GM06990 (cell line): Measurements from ENCODE around the gene ARID3A.

ENCODE experiments used
- DNase-seq: peaks from one replicate; pipeline ENCODE4 v3.0.0-alpha.2; 2011; ENCODE audit not compliant: insufficient read length; ENCODE audit errors: extremely low read depth
- H3K27me3 ChIP-seq: replicated peaks from 2 replicates; pipeline ENCODE4 v1.6.0; 2011; ENCODE audit warnings: low read length; ENCODE audit not compliant: control insufficient read depth, insufficient read depth
- H3K36me3 ChIP-seq: 2 replicates; pipeline ENCODE4 v1.5.1; 2011; ENCODE audit warnings: low read length; ENCODE audit not compliant: control insufficient read depth, insufficient read depth
- H3K4me3 ChIP-seq: replicated peaks from 2 replicates; pipeline ENCODE4 v1.5.1; 2011; ENCODE audit warnings: low read depth, mild to moderate bottlenecking, control low read depth, low read length
- CTCF ChIP-seq: IDR thresholded peaks from 2 replicates; pipeline ENCODE4 v1.5.1; 2011; ENCODE audit warnings: low read length, control low read depth, mild to moderate bottlenecking, inconsistent platforms; ENCODE audit not compliant: insufficient read depth, poor library complexity, severe bottlenecking

The ARID3A gene

GRCh38 chr19:972281-972680, 46.4 kb downstream of the ARID3A start:
- Histone ChIP-seq H3K27me3 (no peaks in the 10 kb centered on the region), H3K36me3 (peaks cover 22% of the 10 kb centered on the region), H3K4me3 (no peak overlapping the region)
- no peak for TF ChIP-seq CTCF
- no peak for DNase-seq

- TF ChIP-seq CTCF: no peak
- DNase-seq: no peak
- Histone ChIP-seq H3K4me3 (no peak overlapping the region), H3K27me3 (no peaks in the 10 kb centered on the region), H3K36me3 (peaks cover 14% of the 10 kb centered on the region)
Measured at GRCh38 chr19:973726-974563, 48.1 kb downstream of the ARID3A start.

- no peak for TF ChIP-seq CTCF
- DNase-seq: no peak
- H3K27me3 ChIP-seq: no peaks in the 10 kb centered on the region
- H3K4me3 ChIP-seq: no peak overlapping the region
- peaks cover 12% of the 10 kb centered on the region for H3K36me3 ChIP-seq
Measured at GRCh38 chr19:974564-975257, 48.9 kb downstream of the ARID3A start.

- no peaks in the 10 kb centered on the region for H3K27me3 ChIP-seq
- no peak for DNase-seq
- H3K4me3 ChIP-seq: no peak overlapping the region
- H3K36me3 ChIP-seq: peaks cover 6% of the 10 kb centered on the region
- TF ChIP-seq CTCF: no peak
Measured at GRCh38 chr19:976476-976875, 50.6 kb downstream of the ARID3A start.

GRCh38 chr19:977058-977464, 51.2 kb downstream of the ARID3A start:
- H3K36me3 ChIP-seq: peaks cover 4% of the 10 kb centered on the region; the same call in 1 of the 2 replicates
- no peak for DNase-seq
- H3K4me3 ChIP-seq: no peak overlapping the region
- no peak for TF ChIP-seq CTCF
- no peaks in the 10 kb centered on the region for H3K27me3 ChIP-seq
